ENCODE data around the gene STXBP4. TPM values are rescaled to one million over a fixed set of nuclear protein-coding genes. Genes with fewer than 3 reads are reported as not detected.

STXBP4 gene
- total RNA-seq, 2 experiments from 2014 or later = 5.1 to 5.4 TPM

GRCh38 chr17:55177855-55178217 lies 209.3 kb downstream of the STXBP4 start:
- H3K4me1 Mint-ChIP-seq (ENCODE audit: low read depth) = no peaks in the 10 kb centered on the region
- POLR2A ChIA-PET = no interaction called here

DNA sequence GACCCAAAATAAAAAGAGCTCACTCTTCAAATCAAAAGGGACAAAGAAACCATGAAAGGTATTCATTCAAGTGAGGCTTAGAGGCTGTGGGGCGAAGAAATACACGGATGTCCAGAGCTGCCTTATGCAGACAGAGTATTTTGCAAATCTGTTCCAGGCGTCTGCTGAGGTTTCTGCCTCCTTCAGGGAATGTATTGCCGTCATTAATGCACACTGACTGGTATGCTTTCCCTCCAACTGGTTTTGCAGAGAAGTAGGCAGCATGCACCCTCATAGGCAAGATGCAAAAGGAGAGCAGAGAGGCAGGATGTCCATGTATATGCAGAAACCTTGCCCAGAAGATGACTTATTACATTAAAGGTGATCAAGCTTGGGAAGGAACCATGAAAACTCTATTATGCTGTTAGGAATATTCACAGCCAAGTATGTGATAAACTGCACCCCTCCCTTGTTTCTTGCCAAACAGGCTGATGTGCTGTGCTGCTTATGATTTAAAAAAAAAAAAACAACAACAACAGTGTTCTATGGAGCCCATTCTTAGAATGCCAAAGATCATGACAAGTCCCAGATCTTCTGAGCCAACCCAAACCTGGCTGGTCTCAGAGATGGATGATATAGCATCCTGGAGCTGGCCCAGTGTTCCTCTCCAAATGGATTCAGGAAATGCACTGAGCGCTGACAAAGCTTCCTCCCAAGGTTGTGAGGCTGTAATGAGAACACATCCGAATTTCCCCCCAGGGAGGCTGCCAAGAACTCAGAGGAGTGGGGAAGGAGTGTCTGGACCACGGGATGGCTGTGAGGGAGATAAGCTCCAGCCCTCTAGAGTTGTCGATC lies 218.6 kb downstream of the STXBP4 start:
- no peak for DNase-seq
- Histone ChIP-seq H3K9me3 (ENCODE audit: control insufficient read depth in 1 of 2, insufficient read depth in 1 of 2, low read length in 2 of 2) (peaks cover 0 to 3% of the 10 kb centered on the region in 2 experiments), H3K4me3 (ENCODE audit: low read length) (no peak overlapping the region), H3K4me1 (ENCODE audit: insufficient read depth, low read length) (no peaks in the 10 kb centered on the region), H3K36me3 (ENCODE audit: insufficient read depth, low read length) (no peaks in the 10 kb centered on the region), H3K27me3 (ENCODE audit: control insufficient read depth in 1 of 2, insufficient read depth in 2 of 2, low read length in 2 of 2) (no peaks in the 10 kb centered on the region), H3K27ac (ENCODE audit: low read depth in 1 of 2, low read length in 2 of 2) (no peak overlapping the region)
- POLR2A ChIA-PET = no interaction called here
- ATAC-seq (ENCODE audit: poor library complexity) = no peak
- CTCF ChIA-PET = no interaction called here
- Mint-ChIP-seq H3K4me3 (no peak overlapping the region), H3K4me1 (ENCODE audit: low read depth) (no peaks in the 10 kb centered on the region), H3K27me3 (no peaks in the 10 kb centered on the region), H3K27ac (no peak overlapping the region), H3K36me3 (ENCODE audit: low read depth) (no peaks in the 10 kb centered on the region), H3K9me3 (no peaks in the 10 kb centered on the region)
- TF ChIP-seq, protein P1, sequence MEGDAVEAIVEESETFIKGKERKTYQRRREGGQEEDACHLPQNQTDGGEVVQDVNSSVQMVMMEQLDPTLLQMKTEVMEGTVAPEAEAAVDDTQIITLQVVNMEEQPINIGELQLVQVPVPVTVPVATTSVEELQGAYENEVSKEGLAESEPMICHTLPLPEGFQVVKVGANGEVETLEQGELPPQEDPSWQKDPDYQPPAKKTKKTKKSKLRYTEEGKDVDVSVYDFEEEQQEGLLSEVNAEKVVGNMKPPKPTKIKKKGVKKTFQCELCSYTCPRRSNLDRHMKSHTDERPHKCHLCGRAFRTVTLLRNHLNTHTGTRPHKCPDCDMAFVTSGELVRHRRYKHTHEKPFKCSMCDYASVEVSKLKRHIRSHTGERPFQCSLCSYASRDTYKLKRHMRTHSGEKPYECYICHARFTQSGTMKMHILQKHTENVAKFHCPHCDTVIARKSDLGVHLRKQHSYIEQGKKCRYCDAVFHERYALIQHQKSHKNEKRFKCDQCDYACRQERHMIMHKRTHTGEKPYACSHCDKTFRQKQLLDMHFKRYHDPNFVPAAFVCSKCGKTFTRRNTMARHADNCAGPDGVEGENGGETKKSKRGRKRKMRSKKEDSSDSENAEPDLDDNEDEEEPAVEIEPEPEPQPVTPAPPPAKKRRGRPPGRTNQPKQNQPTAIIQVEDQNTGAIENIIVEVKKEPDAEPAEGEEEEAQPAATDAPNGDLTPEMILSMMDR (IDR thresholded peaks at IDR 0.05) = no peak
- intact Hi-C loops (cut with DNase I, micrococcal nuclease) = no loop called here

More at GRCh38 chr17:55177855-55178217, 209.3 kb downstream of the STXBP4 start:
- Histone ChIP-seq H3K9me3 (ENCODE audit: control insufficient read depth in 1 of 2, insufficient read depth in 1 of 2, low read length in 2 of 2) (peaks cover 3 to 16% of the 10 kb centered on the region in 2 experiments), H3K4me3 (ENCODE audit: low read length) (no peak overlapping the region), H3K27me3 (ENCODE audit: control insufficient read depth in 1 of 2, insufficient read depth in 2 of 2, low read length in 2 of 2) (no peaks in the 10 kb centered on the region), H3K4me1 (ENCODE audit: insufficient read depth, low read length) (no peaks in the 10 kb centered on the region), H3K36me3 (ENCODE audit: insufficient read depth, low read length) (no peaks in the 10 kb centered on the region), H3K27ac (ENCODE audit: low read depth in 1 of 2, low read length in 2 of 2) (no peak overlapping the region)
- Mint-ChIP-seq H3K36me3 (ENCODE audit: low read depth) (peaks cover 10% of the 10 kb centered on the region), H3K27ac (no peak overlapping the region), H3K4me3 (no peak overlapping the region), H3K27me3 (no peaks in the 10 kb centered on the region), H3K9me3 (peaks cover 4% of the 10 kb centered on the region)
- ATAC-seq (ENCODE audit: poor library complexity) (no peak), DNase-seq (no peak)
- intact Hi-C loops (cut with DNase I, micrococcal nuclease) = no loop called here
- TF ChIP-seq, protein P1 (IDR thresholded peaks at IDR 0.05) = no peak
- CTCF ChIA-PET = no interaction called here

- ChIA-PET CTCF (no interaction called here), POLR2A (no interaction called here)
- no peaks in the 10 kb centered on the region for H3K27me3 ChIP-seq (ENCODE audit: control insufficient read depth in 1 of 2, insufficient read depth in 2 of 2, low read length in 2 of 2)
- no peaks in the 10 kb centered on the region for H3K27me3 Mint-ChIP-seq
- no peak overlapping the region for H3K27ac Mint-ChIP-seq
- TF ChIP-seq, protein P1 (IDR thresholded peaks at IDR 0.05) = no peak
- ATAC-seq (ENCODE audit: poor library complexity) (no peak), DNase-seq (no peak)
- no peaks in the 10 kb centered on the region for H3K9me3 Mint-ChIP-seq
- H3K36me3 Mint-ChIP-seq (ENCODE audit: low read depth) = no peaks in the 10 kb centered on the region
- no peak overlapping the region for H3K4me3 ChIP-seq (ENCODE audit: low read length)
- no peaks in the 10 kb centered on the region for H3K4me1 ChIP-seq (ENCODE audit: insufficient read depth, low read length)
- H3K4me3 Mint-ChIP-seq = no peak overlapping the region
- H3K27ac ChIP-seq (ENCODE audit: low read depth in 1 of 2, low read length in 2 of 2) = no peak overlapping the region
- intact Hi-C loops (cut with DNase I, micrococcal nuclease) = no loop called here
- no peaks in the 10 kb centered on the region for H3K36me3 ChIP-seq (ENCODE audit: insufficient read depth, low read length)
- H3K9me3 ChIP-seq (ENCODE audit: control insufficient read depth in 1 of 2, insufficient read depth in 1 of 2, low read length in 2 of 2) = no peaks in the 10 kb centered on the region
- no peaks in the 10 kb centered on the region for H3K4me1 Mint-ChIP-seq (ENCODE audit: low read depth)
Measured at GRCh38 chr17:55190748-55191147, 222.2 kb downstream of the STXBP4 start.
